ENCODE data around the gene PPP6R3.

PPP6R3 gene

GRCh38 chr11:68589547-68590216, 129.1 kb downstream of the PPP6R3 start:
- no peaks in the 10 kb centered on the region for H3K79me2 ChIP-seq
- H2AFZ ChIP-seq: no peak overlapping the region
- H3K4me1 ChIP-seq: peaks cover 12% of the 10 kb centered on the region
- H3K27ac ChIP-seq: no peak overlapping the region
- H3K4me3 ChIP-seq (ENCODE audit: low read depth, low read length): no peak overlapping the region
- H3K9me3 ChIP-seq (ENCODE audit: control insufficient read depth, low read length): no peaks in the 10 kb centered on the region
- no peaks in the 10 kb centered on the region for H3K36me3 ChIP-seq (ENCODE audit: control insufficient read depth, insufficient read depth, low read length)
- no peak for TF ChIP-seq CTCF (IDR thresholded peaks at IDR 0.05)
- no peak overlapping the region for H3K4me2 ChIP-seq (ENCODE audit: low read length)
- no peak overlapping the region for H3K9ac ChIP-seq
- no peaks in the 10 kb centered on the region for H3K27me3 ChIP-seq (ENCODE audit: control insufficient read depth, insufficient read depth, low read length)

GRCh38 chr11:68591719-68592118, 131.2 kb downstream of the PPP6R3 start:
- no peaks in the 10 kb centered on the region for H3K27me3 ChIP-seq (ENCODE audit: control insufficient read depth, insufficient read depth, low read length)
- no peak for TF ChIP-seq CTCF (IDR thresholded peaks at IDR 0.05)
- peaks cover 4% of the 10 kb centered on the region for H3K79me2 ChIP-seq
- no peak overlapping the region for H3K4me3 ChIP-seq (ENCODE audit: low read depth, low read length)
- no peaks in the 10 kb centered on the region for H3K9me3 ChIP-seq (ENCODE audit: control insufficient read depth, low read length)
- peaks cover 5% of the 10 kb centered on the region for H3K4me1 ChIP-seq
- no peak overlapping the region for H3K27ac ChIP-seq
- H3K36me3 ChIP-seq (ENCODE audit: control insufficient read depth, insufficient read depth, low read length): no peaks in the 10 kb centered on the region
- H3K4me2 ChIP-seq (ENCODE audit: low read length): no peak overlapping the region
- H3K9ac ChIP-seq: no peak overlapping the region
- H2AFZ ChIP-seq: no peak overlapping the region

GRCh38 chr11:68593441-68593840, 132.9 kb downstream of the PPP6R3 start:
- Histone ChIP-seq H3K36me3 (ENCODE audit: control insufficient read depth, insufficient read depth, low read length) (no peaks in the 10 kb centered on the region), H2AFZ (no peak overlapping the region)

GRCh38 chr11:68594123-68594522, 133.6 kb downstream of the PPP6R3 start:
- peaks cover 4% of the 10 kb centered on the region for H3K79me2 ChIP-seq
- H3K4me2 ChIP-seq (ENCODE audit: low read length): no peak overlapping the region
- no peak overlapping the region for H3K4me3 ChIP-seq (ENCODE audit: low read depth, low read length)
- H3K9me3 ChIP-seq (ENCODE audit: control insufficient read depth, low read length): no peaks in the 10 kb centered on the region
- no peak overlapping the region for H2AFZ ChIP-seq
- H3K27ac ChIP-seq: no peak overlapping the region
- H3K36me3 ChIP-seq (ENCODE audit: control insufficient read depth, insufficient read depth, low read length): no peaks in the 10 kb centered on the region
- peaks cover 9% of the 10 kb centered on the region for H3K4me1 ChIP-seq
- no peak overlapping the region for H3K9ac ChIP-seq
- no peak for TF ChIP-seq CTCF (IDR thresholded peaks at IDR 0.05)
- no peaks in the 10 kb centered on the region for H3K27me3 ChIP-seq (ENCODE audit: control insufficient read depth, insufficient read depth, low read length)

More at GRCh38 chr11:68593441-68593840, 132.9 kb downstream of the PPP6R3 start:
- no peaks in the 10 kb centered on the region for H3K9me3 ChIP-seq (ENCODE audit: control insufficient read depth, low read length)
- no peak for TF ChIP-seq CTCF (IDR thresholded peaks at IDR 0.05)
- peaks cover 4% of the 10 kb centered on the region for H3K79me2 ChIP-seq
- H3K27ac ChIP-seq: no peak overlapping the region
- peaks cover 5% of the 10 kb centered on the region for H3K4me1 ChIP-seq
- no peak overlapping the region for H3K4me2 ChIP-seq (ENCODE audit: low read length)
- no peak overlapping the region for H3K9ac ChIP-seq
- no peaks in the 10 kb centered on the region for H3K27me3 ChIP-seq (ENCODE audit: control insufficient read depth, insufficient read depth, low read length)
- no peak overlapping the region for H3K4me3 ChIP-seq (ENCODE audit: low read depth, low read length)

GRCh38 chr11:68596231-68596630, 135.7 kb downstream of the PPP6R3 start:
- Histone ChIP-seq H3K79me2 (peaks cover 4% of the 10 kb centered on the region), H3K4me1 (peaks cover 9% of the 10 kb centered on the region), H3K4me3 (ENCODE audit: low read depth, low read length) (no peak overlapping the region), H3K9ac (no peak overlapping the region), H3K4me2 (ENCODE audit: low read length) (no peak overlapping the region), H3K27ac (no peak overlapping the region), H2AFZ (no peak overlapping the region), H3K36me3 (ENCODE audit: control insufficient read depth, insufficient read depth, low read length) (no peaks in the 10 kb centered on the region), H3K27me3 (ENCODE audit: control insufficient read depth, insufficient read depth, low read length) (no peaks in the 10 kb centered on the region), H3K9me3 (ENCODE audit: control insufficient read depth, low read length) (no peaks in the 10 kb centered on the region)
- no peak for TF ChIP-seq CTCF (IDR thresholded peaks at IDR 0.05)
